H1 (cell line): Measurements from ENCODE around the gene CEP170. TPM values are rescaled to one million over a fixed set of nuclear protein-coding genes. Genes with fewer than 3 reads are reported as not detected.

Experiments
- ATF3 ChIP-seq: IDR thresholded peaks from 2 replicates; pipeline ENCODE4 v1.6.1; 2011; ENCODE audit warnings: low read depth, mild to moderate bottlenecking, low read length; ENCODE audit not compliant: insufficient read depth
- BACH1 ChIP-seq: IDR thresholded peaks from 2 replicates; pipeline ENCODE4 v1.6.1; 2012; ENCODE audit warnings: low read length, improper control_type of control experiment
- BCL11A ChIP-seq, 2 experiments: IDR thresholded peaks; one replicate each; pipeline ENCODE4 v1.6.1; 2011; ENCODE audit warnings: low read depth in 2 of 2, low read length in 2 of 2, mild to moderate bottlenecking in 2 of 2
- CBX5 ChIP-seq: fragments of 300-800, 300-1000 bp; sonication (generic); IDR thresholded peaks from 2 replicates; pipeline ENCODE4 v1.7.1; 2016; ENCODE audit warnings: antibody characterized with exemption, low read length, low read depth
- CBX8 ChIP-seq: fragments of 300-800, 300-1000 bp; sonication (generic); IDR thresholded peaks from 2 replicates; pipeline ENCODE4 v1.7.1; 2016; ENCODE audit warnings: low read depth, low read length, borderline replicate concordance
- CHD1 ChIP-seq: IDR thresholded peaks from 2 replicates; pipeline ENCODE4 v1.6.1; 2012; ENCODE audit warnings: low read depth, low read length, improper control_type of control experiment
- EZH2 ChIP-seq: fragments of 200-600 bp; sonication (generic); IDR thresholded peaks from 2 replicates; pipeline ENCODE4 v1.7.1; 2012; ENCODE audit warnings: low read depth, mild to moderate bottlenecking, moderate library complexity, low read length, inconsistent platforms; ENCODE audit not compliant: severe bottlenecking
- GABPA ChIP-seq: IDR thresholded peaks from 2 replicates; pipeline ENCODE4 v1.6.1; 2011; ENCODE audit warnings: mild to moderate bottlenecking, low read length, moderate library complexity, borderline replicate concordance; ENCODE audit not compliant: insufficient read depth
- GTF2F1 ChIP-seq: IDR thresholded peaks from 2 replicates; pipeline ENCODE4 v1.6.1; 2012; ENCODE audit warnings: low read depth, low read length, improper control_type of control experiment, borderline replicate concordance
- KDM4A ChIP-seq: IDR thresholded peaks from one replicate; pipeline ENCODE4 v1.7.1; 2012; ENCODE audit warnings: low read depth, mild to moderate bottlenecking, moderate library complexity, low read length, inconsistent platforms; ENCODE audit not compliant: severe bottlenecking
- NANOG ChIP-seq: IDR thresholded peaks from 2 replicates; pipeline ENCODE4 v1.6.1; 2011; ENCODE audit warnings: low read length, low read depth, mild to moderate bottlenecking, inconsistent platforms; ENCODE audit not compliant: insufficient read depth, poor library complexity, severe bottlenecking
- POLR2A ChIP-seq, 2 experiments: IDR thresholded peaks; 1 replicate in 1 of 2; 2 replicates in 1 of 2; pipeline ENCODE4 v1.6.1; 2011; ENCODE audit warnings: low read depth in 2 of 2, low read length in 2 of 2, mild to moderate bottlenecking in 2 of 2; ENCODE audit errors: control extremely low read depth in 1 of 2
- RFX5 ChIP-seq: IDR thresholded peaks from 2 replicates; pipeline ENCODE4 v1.6.1; 2011; ENCODE audit warnings: low read depth, low read length, improper control_type of control experiment, borderline replicate concordance
- SAP30 ChIP-seq: fragments of 300-600 bp; sonication (generic); IDR thresholded peaks from 2 replicates; pipeline ENCODE4 v1.7.1; 2012; ENCODE audit warnings: low read length, moderate library complexity, mild to moderate bottlenecking, inconsistent platforms; ENCODE audit not compliant: insufficient read depth, insufficient replicate concordance
- SIRT6 ChIP-seq: IDR thresholded peaks from one replicate; pipeline ENCODE4 v1.7.1; 2012; ENCODE audit warnings: low read length, inconsistent platforms
- SP2 ChIP-seq: IDR thresholded peaks from 2 replicates; pipeline ENCODE4 v1.6.1; 2012; ENCODE audit warnings: mild to moderate bottlenecking, low read length, inconsistent platforms
- SP4 ChIP-seq: IDR thresholded peaks from 2 replicates; pipeline ENCODE4 v1.6.1; 2012; ENCODE audit warnings: low read length, inconsistent platforms
- TAF1 ChIP-seq: IDR thresholded peaks from 2 replicates; pipeline ENCODE4 v1.6.1; 2011; ENCODE audit warnings: mild to moderate bottlenecking, low read depth, low read length
- TAF7 ChIP-seq: optimal IDR thresholded peaks from 2 replicates; pipeline ENCODE3; 2011; ENCODE audit warnings: low read depth, mild to moderate bottlenecking, inconsistent platforms, low read length, moderate library complexity, borderline replicate concordance
- TBP ChIP-seq: IDR thresholded peaks from 2 replicates; pipeline ENCODE4 v1.6.1; 2011; ENCODE audit warnings: low read depth, low read length, improper control_type of control experiment
- TEAD4 ChIP-seq: IDR thresholded peaks from 2 replicates; pipeline ENCODE4 v1.6.1; 2012; ENCODE audit warnings: low read depth, low read length, inconsistent platforms, mixed read lengths
- YY1 ChIP-seq: IDR thresholded peaks from 2 replicates; pipeline ENCODE4 v1.6.1; 2011; ENCODE audit warnings: low read depth, mild to moderate bottlenecking, low read length
- polyA plus RNA-seq, 7 experiments: library from polyadenylated mRNA; depleted of rRNA in 3 of 7; stranded (reverse) in 5 of 7; unstranded in 2 of 7; fragments of >200 nt in 5 of 7; fragments of 200-250 nt in 2 of 7; gene quantifications; 1 replicate in 5 of 7; 2 replicates in 1 of 7; 4 replicates in 1 of 7; pipeline versions ENCODE4 v1.2.1 to v1.2.3, GENCODE V29; 2011 to 2013; ENCODE audit warnings: missing spikeins in 2 of 7, mixed read lengths in 2 of 7
- total RNA-seq: library from RNA; stranded (reverse); fragmentation: NEBNext Ultra II Directional; extraction: Animal tissue kit (Norgen Biotek cat#: 25700); gene quantifications from 2 replicates; pipeline ENCODE4 v1.2.1, GENCODE V29; 2021
- TF ChIP-seq, protein P1 (sequence below): IDR thresholded peaks from 2 replicates; pipeline ENCODE4 v1.6.1; 2012; ENCODE audit warnings: inconsistent platforms
- TF ChIP-seq, protein P2 (sequence below): IDR thresholded peaks from 2 replicates; pipeline ENCODE4 v1.6.1; 2011; ENCODE audit warnings: low read length, improper control_type of control experiment

The CEP170 gene
- total and polyA plus RNA-seq, 2 of the 8 experiments (the other 6 are each of a cell fraction or from before 2014, with no cell fraction given): 33.1 to 97.2 TPM

- peak; percentile 94 for TF ChIP-seq SAP30
- no peak for TF ChIP-seq CBX5
- no peak for TF ChIP-seq TEAD4
- no peak for TF ChIP-seq YY1
- no peak for TF ChIP-seq SIRT6
- no peak for TF ChIP-seq GTF2F1
- no peak for TF ChIP-seq ATF3
- no peak for TF ChIP-seq CHD1
- no peak for TF ChIP-seq BCL11A (IDR thresholded peaks at IDR 0.05; ENCODE audit: low read depth in 2 of 2, low read length in 2 of 2)
- TF ChIP-seq GABPA: no peak
- TF ChIP-seq, protein P1, sequence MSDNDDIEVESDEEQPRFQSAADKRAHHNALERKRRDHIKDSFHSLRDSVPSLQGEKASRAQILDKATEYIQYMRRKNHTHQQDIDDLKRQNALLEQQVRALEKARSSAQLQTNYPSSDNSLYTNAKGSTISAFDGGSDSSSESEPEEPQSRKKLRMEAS: peak; percentile 11; the same call in 1 of the 2 replicates
- TF ChIP-seq TBP: no peak
- no peak for TF ChIP-seq BACH1
- TF ChIP-seq RFX5: no peak
- TF ChIP-seq NANOG: no peak
- TF ChIP-seq TAF1: peak; percentile 18; the same call in 1 of the 2 replicates
- TF ChIP-seq CBX8: no peak
- TF ChIP-seq EZH2: no peak
- no peak; the same call in 1 of the 2 replicates for TF ChIP-seq SP4
- no peak for TF ChIP-seq TAF7
- TF ChIP-seq, protein P2, sequence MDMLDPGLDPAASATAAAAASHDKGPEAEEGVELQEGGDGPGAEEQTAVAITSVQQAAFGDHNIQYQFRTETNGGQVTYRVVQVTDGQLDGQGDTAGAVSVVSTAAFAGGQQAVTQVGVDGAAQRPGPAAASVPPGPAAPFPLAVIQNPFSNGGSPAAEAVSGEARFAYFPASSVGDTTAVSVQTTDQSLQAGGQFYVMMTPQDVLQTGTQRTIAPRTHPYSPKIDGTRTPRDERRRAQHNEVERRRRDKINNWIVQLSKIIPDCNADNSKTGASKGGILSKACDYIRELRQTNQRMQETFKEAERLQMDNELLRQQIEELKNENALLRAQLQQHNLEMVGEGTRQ: no peak
- TF ChIP-seq KDM4A: peak; percentile 87
- no peak for TF ChIP-seq POLR2A (IDR thresholded peaks at IDR 0.05; ENCODE audit: control extremely low read depth in 1 of 2, low read depth in 2 of 2, low read length in 2 of 2)
- no peak for TF ChIP-seq SP2
These were observed 871 bp upstream of the CEP170 start, which contains the start of gene SDCCAG8 (continued) for GRCh38 chr1:243255791-243256512.
